GM10847 (cell line): ENCODE data around the gene ACACA.

Source experiments
- POLR2A ChIP-seq: IDR thresholded peaks from 2 replicates; pipeline ENCODE4 v1.6.1; 2011; ENCODE audit not compliant: insufficient read length; ENCODE audit errors: extremely low read depth

Gene ACACA

GRCh38 chr17:37123386-37123785 lies 283.2 kb downstream of the ACACA start:
- no peak for TF ChIP-seq POLR2A

- TF ChIP-seq POLR2A = no peak
Observed at GRCh38 chr17:37121616-37122015, 285.0 kb downstream of the ACACA start.

GRCh38 chr17:37118366-37119137 lies 288.1 kb downstream of the ACACA start:
- TF ChIP-seq POLR2A = no peak

GRCh38 chr17:37117373-37118142 lies 289.1 kb downstream of the ACACA start:
- TF ChIP-seq POLR2A = no peak

- TF ChIP-seq POLR2A = no peak
Observed at GRCh38 chr17:37116671-37117185, 289.9 kb downstream of the ACACA start.

GRCh38 chr17:37111329-37111728 lies 295.3 kb downstream of the ACACA start:
- TF ChIP-seq POLR2A = no peak

DNA sequence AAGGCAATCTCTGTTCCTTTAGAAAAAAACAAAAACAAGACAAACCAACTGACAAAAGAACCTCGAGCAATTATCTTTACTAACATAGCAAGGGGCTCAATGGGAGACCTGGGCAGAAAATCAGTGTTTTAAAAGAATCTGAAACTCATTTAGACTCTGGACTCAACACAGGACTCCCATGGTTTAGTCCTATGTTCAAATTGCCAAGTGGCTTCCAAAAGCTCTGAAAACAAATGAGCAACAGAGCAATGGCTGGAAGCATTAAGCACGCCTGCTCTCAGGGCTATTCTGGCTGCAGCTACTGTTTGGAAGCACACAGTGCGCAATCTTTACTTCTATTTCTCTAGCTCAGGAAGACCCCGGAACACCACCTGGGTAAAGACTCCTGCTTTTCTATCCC lies 295.9 kb downstream of the ACACA start:
- no peak for TF ChIP-seq POLR2A

DNA sequence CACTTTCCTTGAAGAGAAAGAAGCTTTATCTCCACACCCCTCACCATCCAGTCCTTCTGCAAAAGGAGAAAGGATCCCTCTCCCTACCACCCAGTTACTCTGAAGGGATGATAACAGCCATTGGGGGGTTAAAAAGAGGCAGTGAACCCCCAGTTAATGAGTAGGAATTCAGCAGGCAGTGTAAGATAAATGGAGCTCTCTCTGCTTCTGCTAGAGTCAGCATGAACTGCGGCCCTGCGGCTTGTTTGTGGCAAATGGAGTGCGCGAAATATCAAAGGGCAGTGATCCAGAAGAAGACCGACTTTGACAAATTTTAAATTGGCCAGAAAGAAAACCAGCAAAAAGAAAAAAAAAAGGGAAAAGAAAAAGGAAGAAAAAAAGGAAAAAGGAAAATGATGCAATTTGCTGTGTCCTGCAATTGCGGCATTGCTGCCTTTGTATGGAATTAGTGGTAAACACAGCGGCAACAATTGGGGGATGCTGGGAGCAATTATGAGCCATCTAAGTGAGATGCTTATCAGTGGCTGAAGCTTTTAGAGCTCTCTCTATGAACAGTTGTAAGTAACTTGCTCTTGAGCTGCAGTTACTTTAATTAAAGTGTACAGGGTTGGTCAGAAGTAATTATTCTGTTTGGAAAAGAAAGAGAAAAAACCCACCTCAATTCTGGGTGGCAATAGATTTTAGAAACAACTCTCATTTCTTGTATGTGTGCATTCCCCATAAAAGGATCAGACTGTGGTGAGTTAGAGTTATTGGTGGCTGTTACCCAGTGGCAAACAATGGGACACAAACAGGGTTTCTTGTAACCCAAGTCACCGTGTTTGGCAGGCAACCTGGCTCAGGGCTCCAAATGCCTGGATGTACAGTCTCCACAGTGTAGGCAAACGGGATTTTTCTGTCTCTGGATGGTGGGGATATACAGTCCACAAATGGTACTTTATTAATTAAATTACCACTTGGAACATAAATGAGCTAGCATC lies 296.6 kb downstream of the ACACA start:
- no peak for TF ChIP-seq POLR2A

- TF ChIP-seq POLR2A = no peak
Observed at GRCh38 chr17:37109106-37109505, 297.5 kb downstream of the ACACA start.

GRCh38 chr17:37107406-37108083 lies 299.1 kb downstream of the ACACA start:
- no peak for TF ChIP-seq POLR2A

GRCh38 chr17:37106049-37106448 lies 300.6 kb downstream of the ACACA start:
- TF ChIP-seq POLR2A = no peak

GRCh38 chr17:37103231-37103630 lies 303.4 kb downstream of the ACACA start:
- TF ChIP-seq POLR2A = no peak

DNA sequence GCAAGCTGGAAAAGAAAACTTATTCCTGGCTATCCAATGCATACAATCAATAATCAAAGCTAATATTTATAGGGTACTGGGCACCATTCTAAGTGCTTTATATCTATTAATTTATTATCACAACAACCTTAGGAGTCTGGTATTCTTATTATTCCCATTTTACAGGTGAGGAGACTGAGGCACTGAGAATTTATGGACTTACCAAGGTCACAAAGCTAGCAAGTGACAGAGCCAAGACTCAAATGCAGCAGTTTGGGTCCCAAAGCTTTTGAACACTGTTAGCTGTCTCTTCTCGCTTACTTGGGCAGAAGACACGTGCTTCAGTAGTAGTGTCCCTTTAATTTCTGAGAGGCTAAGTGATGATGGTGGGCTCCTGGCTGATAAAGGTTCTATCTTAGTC lies 305.3 kb downstream of the ACACA start:
- TF ChIP-seq POLR2A = no peak

DNA sequence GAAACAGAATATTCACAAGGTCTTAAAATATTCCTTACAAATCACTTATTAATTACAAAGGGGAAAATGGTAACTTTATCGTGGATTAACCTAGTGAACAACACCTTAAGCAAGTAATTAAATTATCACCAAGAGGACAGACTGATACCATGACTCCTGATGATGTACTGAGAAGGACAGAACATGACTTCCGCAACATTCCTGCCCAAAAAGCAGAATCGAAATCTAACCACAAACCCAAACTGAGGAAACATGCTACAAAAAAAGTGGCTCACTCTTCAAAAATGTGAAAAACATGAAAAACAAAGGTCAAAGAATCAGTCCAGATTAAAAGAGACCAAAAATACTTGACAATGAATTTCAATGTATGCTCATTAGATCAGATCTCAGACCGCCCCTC lies 306.4 kb downstream of the ACACA start:
- TF ChIP-seq POLR2A = no peak

- TF ChIP-seq POLR2A = no peak
Observed at GRCh38 chr17:37098910-37099664, 307.5 kb downstream of the ACACA start.
